ENCODE data around the gene ZNF804B. TPM values are rescaled to one million over a fixed set of nuclear protein-coding genes. Genes with fewer than 3 reads are reported as not detected.
A peak's percentile ranks its signal among the peaks of the same experiment; 100 is the strongest.

ZNF804B gene
- total RNA-seq, 1 experiment from 2014 or later, result not detected

DNA sequence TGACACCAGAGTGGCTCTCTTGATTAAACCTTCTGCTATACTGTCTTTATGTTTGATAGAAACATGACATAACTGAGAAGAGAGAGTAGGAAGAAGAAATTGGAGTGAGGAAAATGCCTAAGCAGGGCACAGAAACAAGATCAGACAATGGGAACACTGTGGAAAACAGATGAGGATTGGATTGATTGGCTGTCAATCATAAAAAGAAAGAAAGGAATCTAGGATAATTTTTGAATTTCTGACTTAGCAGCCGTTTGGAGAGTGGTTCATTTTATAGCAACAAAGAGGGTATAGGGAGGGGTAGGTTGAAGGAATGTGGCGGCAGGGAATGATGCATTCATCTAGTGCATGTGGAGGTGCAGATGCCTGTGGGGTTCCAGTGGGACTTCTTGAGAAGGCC, 28.3 kb downstream of the ZNF804B start:
- POLR2A ChIA-PET (ENCODE audit: low non-redundant PET), result no interaction called here
- H3K27ac ChIP-seq (ENCODE audit: low read depth, low read length, poor library complexity, severe bottlenecking), result no peak overlapping the region
- no peak for DNase-seq (ENCODE audit: low spot score)
- TF ChIP-seq, protein P1, sequence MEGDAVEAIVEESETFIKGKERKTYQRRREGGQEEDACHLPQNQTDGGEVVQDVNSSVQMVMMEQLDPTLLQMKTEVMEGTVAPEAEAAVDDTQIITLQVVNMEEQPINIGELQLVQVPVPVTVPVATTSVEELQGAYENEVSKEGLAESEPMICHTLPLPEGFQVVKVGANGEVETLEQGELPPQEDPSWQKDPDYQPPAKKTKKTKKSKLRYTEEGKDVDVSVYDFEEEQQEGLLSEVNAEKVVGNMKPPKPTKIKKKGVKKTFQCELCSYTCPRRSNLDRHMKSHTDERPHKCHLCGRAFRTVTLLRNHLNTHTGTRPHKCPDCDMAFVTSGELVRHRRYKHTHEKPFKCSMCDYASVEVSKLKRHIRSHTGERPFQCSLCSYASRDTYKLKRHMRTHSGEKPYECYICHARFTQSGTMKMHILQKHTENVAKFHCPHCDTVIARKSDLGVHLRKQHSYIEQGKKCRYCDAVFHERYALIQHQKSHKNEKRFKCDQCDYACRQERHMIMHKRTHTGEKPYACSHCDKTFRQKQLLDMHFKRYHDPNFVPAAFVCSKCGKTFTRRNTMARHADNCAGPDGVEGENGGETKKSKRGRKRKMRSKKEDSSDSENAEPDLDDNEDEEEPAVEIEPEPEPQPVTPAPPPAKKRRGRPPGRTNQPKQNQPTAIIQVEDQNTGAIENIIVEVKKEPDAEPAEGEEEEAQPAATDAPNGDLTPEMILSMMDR (conservative IDR thresholded peaks at IDR 0.05; ENCODE audit: low read depth, low read length), result no peak
- no peak for TF ChIP-seq EZH2 (IDR thresholded peaks at IDR 0.05; ENCODE audit: borderline replicate concordance, low read depth, low read length, poor library complexity, severe bottlenecking)
- CTCF ChIA-PET, result no interaction called here
- no TSS peak for BruUV-seq (replicated peaks)
- H3K4me1 ChIP-seq (ENCODE audit: insufficient read depth, low read length, poor library complexity, severe bottlenecking), result no peaks in the 10 kb centered on the region
- intact Hi-C loops (cut with micrococcal nuclease; ENCODE audit: unreplicated experiment), result loop anchor here (10.0 kb wide), 1 partner anchor 837 kb away; no protein-coding TSS in a partner anchor
- no peaks in the 10 kb centered on the region for H3K36me3 ChIP-seq (ENCODE audit: insufficient read depth, low read length, poor library complexity, severe bottlenecking)
- H3K27me3 ChIP-seq (replicated peaks; ENCODE audit: insufficient read depth, low read depth, low read length, poor library complexity), result peaks cover 2% of the 10 kb centered on the region
- no peak overlapping the region for H3K4me3 ChIP-seq (ENCODE audit: low read depth, low read length, poor library complexity, severe bottlenecking)
- no peaks in the 10 kb centered on the region for H3K9me3 ChIP-seq (ENCODE audit: low read depth, low read length, poor library complexity, severe bottlenecking)

- peaks cover 2% of the 10 kb centered on the region for H3K27me3 ChIP-seq (replicated peaks; ENCODE audit: insufficient read depth, low read depth, low read length, poor library complexity)
- no peak overlapping the region for H3K27ac ChIP-seq (ENCODE audit: low read depth, low read length, poor library complexity, severe bottlenecking)
- no TSS peak for BruUV-seq (replicated peaks)
- ChIA-PET POLR2A (ENCODE audit: low non-redundant PET) (no interaction called here), CTCF (no interaction called here)
- no peaks in the 10 kb centered on the region for H3K36me3 ChIP-seq (ENCODE audit: insufficient read depth, low read length, poor library complexity, severe bottlenecking)
- no peaks in the 10 kb centered on the region for H3K4me1 ChIP-seq (ENCODE audit: insufficient read depth, low read length, poor library complexity, severe bottlenecking)
- no peak overlapping the region for H3K4me3 ChIP-seq (ENCODE audit: low read depth, low read length, poor library complexity, severe bottlenecking)
- peak; percentile 37 for DNase-seq (ENCODE audit: low spot score)
- TF ChIP-seq EZH2 (IDR thresholded peaks at IDR 0.05; ENCODE audit: borderline replicate concordance, low read depth, low read length, poor library complexity, severe bottlenecking), result no peak
- TF ChIP-seq, protein P1 (conservative IDR thresholded peaks at IDR 0.05; ENCODE audit: low read depth, low read length), result peak; percentile 68
- intact Hi-C loops (cut with micrococcal nuclease; ENCODE audit: unreplicated experiment), result loop anchor here (10.0 kb wide), 2 partner anchors 835 to 1325 kb away; no protein-coding TSS in a partner anchor
- H3K9me3 ChIP-seq (ENCODE audit: low read depth, low read length, poor library complexity, severe bottlenecking), result no peaks in the 10 kb centered on the region
Observed at GRCh38 chr7:88789480-88790064, 30.1 kb downstream of the ZNF804B start.

GRCh38 chr7:88791891-88792290, 32.4 kb downstream of the ZNF804B start:
- Histone ChIP-seq H3K27me3 (replicated peaks; ENCODE audit: insufficient read depth, low read depth, low read length, poor library complexity) (no peaks in the 10 kb centered on the region), H3K4me1 (ENCODE audit: insufficient read depth, low read length, poor library complexity, severe bottlenecking) (no peaks in the 10 kb centered on the region), H3K9me3 (ENCODE audit: low read depth, low read length, poor library complexity, severe bottlenecking) (no peaks in the 10 kb centered on the region), H3K36me3 (ENCODE audit: insufficient read depth, low read length, poor library complexity, severe bottlenecking) (no peaks in the 10 kb centered on the region), H3K4me3 (ENCODE audit: low read depth, low read length, poor library complexity, severe bottlenecking) (no peak overlapping the region), H3K27ac (ENCODE audit: low read depth, low read length, poor library complexity, severe bottlenecking) (no peak overlapping the region)
- DNase-seq (ENCODE audit: low spot score), result no peak
- ChIA-PET POLR2A (ENCODE audit: low non-redundant PET) (no interaction called here), CTCF (no interaction called here)
- intact Hi-C loops (cut with micrococcal nuclease; ENCODE audit: unreplicated experiment), result loop anchor here (10.0 kb wide), 1 partner anchor 1323 kb away; no protein-coding TSS in a partner anchor
- TF ChIP-seq EZH2 (IDR thresholded peaks at IDR 0.05; ENCODE audit: borderline replicate concordance, low read depth, low read length, poor library complexity, severe bottlenecking), result no peak
- TF ChIP-seq, protein P1 (conservative IDR thresholded peaks at IDR 0.05; ENCODE audit: low read depth, low read length), result no peak
- BruUV-seq (replicated peaks), result no TSS peak
